ENCODE measurements around the gene SEC31B.
A peak's percentile ranks its signal among the peaks of the same experiment; 100 is the strongest.

The SEC31B gene

GRCh38 chr10:100519311-100520051 is at the start of gene SEC31B:
Gene SEC31B (minus strand): TSS chr10:100519861. CDS start chr10:100516952, 2,909 bp downstream.
- DNase-seq = no peak

- DNase-seq = no peak
Observed at GRCh38 chr10:100568912-100569311, 49.3 kb upstream of the SEC31B start.

- DNase-seq = no peak
Observed at GRCh38 chr10:100567826-100568225, 48.2 kb upstream of the SEC31B start.

- no peak for DNase-seq
Observed at GRCh38 chr10:100567249-100567648, 47.6 kb upstream of the SEC31B start.

- DNase-seq = no peak
Observed at GRCh38 chr10:100566561-100566960, 46.9 kb upstream of the SEC31B start.

GRCh38 chr10:100565206-100565985 is 45.7 kb upstream of the SEC31B start:
- DNase-seq = no peak

GRCh38 chr10:100562008-100562672 is 42.5 kb upstream of the SEC31B start:
- peak; percentile 53 for DNase-seq

GRCh38 chr10:100561005-100561404 is 41.3 kb upstream of the SEC31B start:
- DNase-seq = no peak

- DNase-seq = no peak
Observed at GRCh38 chr10:100560248-100560647, 40.6 kb upstream of the SEC31B start.

GRCh38 chr10:100554902-100555301 is 35.2 kb upstream of the SEC31B start:
- DNase-seq = no peak

GRCh38 chr10:100553929-100554328 is 34.3 kb upstream of the SEC31B start:
- no peak for DNase-seq

GRCh38 chr10:100551738-100552137 is 32.1 kb upstream of the SEC31B start:
- no peak for DNase-seq

- no peak for DNase-seq
Observed at GRCh38 chr10:100551196-100551595, 31.5 kb upstream of the SEC31B start.

GRCh38 chr10:100544950-100545349 is 25.3 kb upstream of the SEC31B start:
- DNase-seq = no peak

GRCh38 chr10:100537475-100537874 is 17.8 kb upstream of the SEC31B start:
- DNase-seq = no peak

GRCh38 chr10:100535715-100536353 is 16.2 kb upstream of the SEC31B start, which contains the start of gene HIF1AN:
Gene HIF1AN (plus strand): TSS chr10:100535943. CDS start chr10:100535959, 16 bp downstream.
- DNase-seq = peak; percentile 91

- DNase-seq = no peak
Observed at GRCh38 chr10:100535338-100535714, 15.7 kb upstream of the SEC31B start.

- no peak for DNase-seq
Observed at GRCh38 chr10:100534726-100535125, 15.1 kb upstream of the SEC31B start.

- no peak for DNase-seq
Observed at GRCh38 chr10:100531761-100532160, 12.1 kb upstream of the SEC31B start.

- peak; percentile 93 for DNase-seq
Observed at GRCh38 chr10:100529475-100530298, 10.0 kb upstream of the SEC31B start, which contains the start of gene NDUFB8. Gene NDUFB8 (minus strand): TSS chr10:100529871. CDS start chr10:100529851, 20 bp downstream.

GRCh38 chr10:100528921-100529474 is 9.3 kb upstream of the SEC31B start:
- DNase-seq = peak; percentile 50

Measured in left hindlimb (tissue), 1 donor.